HPDE6-E6E7 (cell line): ENCODE data around the gene RPH3AL.
"Not testable (repeated sequence)": the region's sequence is repeated elsewhere in the genome, so short reads cannot be mapped to it uniquely, and the experiment has no call there.

ENCODE experiments used
- DNase-seq: peaks from one replicate; pipeline ENCODE4 v3.0.0; 2011; ENCODE audit warnings: missing footprints; ENCODE audit errors: extremely low spot score

The RPH3AL gene

GRCh38 chr17:260944-261343, 91.7 kb downstream of the RPH3AL start:
- DNase-seq: no peak

- DNase-seq: no peak
These were observed 92.4 kb downstream of the RPH3AL start for GRCh38 chr17:260031-260791.

- no peak for DNase-seq
These were observed 93.1 kb downstream of the RPH3AL start for GRCh38 chr17:259341-259976.

- DNase-seq: no peak
These were observed 93.7 kb downstream of the RPH3AL start for GRCh38 chr17:258906-259305.

- no peak for DNase-seq
These were observed 94.4 kb downstream of the RPH3AL start for GRCh38 chr17:258045-258734.

- DNase-seq: no peak
These were observed 99.3 kb downstream of the RPH3AL start for GRCh38 chr17:253091-253846.

GRCh38 chr17:252456-252855, 100.2 kb downstream of the RPH3AL start:
- no peak for DNase-seq

- DNase-seq: no peak
These were observed 101.1 kb downstream of the RPH3AL start for GRCh38 chr17:251531-251930.

GRCh38 chr17:250487-251300, 101.9 kb downstream of the RPH3AL start:
- DNase-seq: no peak

- no peak for DNase-seq
These were observed 103.2 kb downstream of the RPH3AL start for GRCh38 chr17:249236-249993.

- no peak for DNase-seq
These were observed 104.0 kb downstream of the RPH3AL start for GRCh38 chr17:248337-249235.

- no peak for DNase-seq
These were observed 104.8 kb downstream of the RPH3AL start for GRCh38 chr17:247767-248166.

- DNase-seq: no peak
These were observed 105.7 kb downstream of the RPH3AL start for GRCh38 chr17:246851-247421.

- DNase-seq: no peak
These were observed 106.4 kb downstream of the RPH3AL start for GRCh38 chr17:246226-246625.

- no peak for DNase-seq
These were observed 107.0 kb downstream of the RPH3AL start for GRCh38 chr17:245611-246010.

- no peak for DNase-seq
These were observed 107.6 kb downstream of the RPH3AL start for GRCh38 chr17:245020-245419.

- DNase-seq: not testable (repeated sequence)
These were observed 108.7 kb downstream of the RPH3AL start for GRCh38 chr17:243924-244323.

GRCh38 chr17:238964-239259, 113.7 kb downstream of the RPH3AL start:
- no peak for DNase-seq
